GM19468 (cell line): Measurements from ENCODE around the gene EXOSC7.
"Not testable (repeated sequence)": the region's sequence is repeated elsewhere in the genome, so short reads cannot be mapped to it uniquely, and the experiment has no call there.

Experiments used
- ATAC-seq: cut with Tn5 transposase; IDR thresholded peaks from one replicate; pipeline ENCODE4 v1.9.1; 2021; ENCODE audit warnings: mild to moderate bottlenecking, moderate library complexity, moderate number of reproducible peaks; ENCODE audit not compliant: unreplicated experiment; ENCODE audit errors: extremely low read depth

The EXOSC7 gene

GRCh38 chr3:45049807-45050206, 73.8 kb downstream of the EXOSC7 start:
- ATAC-seq: no peak

DNA sequence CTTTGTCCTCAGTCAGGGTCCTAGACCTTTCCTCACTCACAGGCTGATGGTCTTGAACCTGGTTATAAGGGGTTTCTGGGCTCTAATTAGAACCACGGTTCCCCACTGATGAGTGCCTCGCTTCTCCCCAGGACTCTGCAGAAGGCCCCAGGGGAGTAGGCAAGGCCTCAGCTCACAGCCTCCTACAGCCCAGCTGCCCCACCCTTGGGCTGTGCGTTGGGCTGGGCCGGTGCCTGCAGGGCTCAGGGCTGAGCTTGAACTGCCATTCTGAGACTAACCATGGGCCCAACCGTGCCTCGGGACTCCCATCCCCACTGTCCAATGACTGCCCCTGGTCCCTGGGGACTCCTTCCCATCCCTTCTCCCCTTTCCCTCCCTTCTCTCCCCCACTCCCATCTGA, 75.6 kb downstream of the EXOSC7 start:
- ATAC-seq: no peak

GRCh38 chr3:45053805-45054195, 77.8 kb downstream of the EXOSC7 start:
- not testable (repeated sequence) for ATAC-seq

- ATAC-seq: no peak
These were observed 78.3 kb downstream of the EXOSC7 start for GRCh38 chr3:45054196-45054857.

- ATAC-seq: no peak
These were observed 79.0 kb downstream of the EXOSC7 start for GRCh38 chr3:45055032-45055410.

DNA sequence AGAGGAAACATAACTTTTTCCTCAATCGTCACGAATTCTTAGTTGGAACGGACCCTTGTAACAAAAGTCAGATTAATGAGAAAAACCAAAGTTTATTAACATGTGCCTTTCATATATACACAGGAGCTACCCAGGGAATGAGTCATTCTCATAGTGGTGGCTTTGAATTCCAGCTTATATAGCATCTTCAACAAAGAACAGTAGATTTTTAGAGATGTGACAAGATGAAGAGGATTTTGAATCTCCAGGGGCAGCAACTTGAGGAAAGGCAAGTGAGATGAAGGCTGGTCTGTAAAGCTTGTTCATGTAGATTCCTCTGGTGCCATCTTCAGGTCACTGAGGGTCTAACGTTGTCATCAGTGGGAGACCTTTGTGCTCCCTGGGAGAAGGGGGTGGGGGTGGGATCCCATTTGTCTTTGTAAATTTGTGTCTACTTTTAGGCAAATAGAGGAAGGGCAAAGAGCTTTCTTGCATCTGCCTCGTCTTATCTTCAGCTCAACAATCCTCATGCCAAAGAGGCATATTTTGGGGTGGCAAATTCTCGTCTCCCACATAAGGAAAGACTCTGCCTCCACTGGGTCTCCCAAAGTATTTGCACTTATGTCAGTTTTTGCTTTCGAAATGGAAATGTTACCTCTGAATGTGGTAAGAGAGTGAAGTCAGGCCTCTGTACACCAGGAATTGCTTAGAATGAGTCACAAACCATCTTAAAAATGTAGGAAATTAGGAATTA, 79.5 kb downstream of the EXOSC7 start:
- ATAC-seq: no peak

- ATAC-seq: no peak
These were observed 80.7 kb downstream of the EXOSC7 start for GRCh38 chr3:45056608-45057301.

DNA sequence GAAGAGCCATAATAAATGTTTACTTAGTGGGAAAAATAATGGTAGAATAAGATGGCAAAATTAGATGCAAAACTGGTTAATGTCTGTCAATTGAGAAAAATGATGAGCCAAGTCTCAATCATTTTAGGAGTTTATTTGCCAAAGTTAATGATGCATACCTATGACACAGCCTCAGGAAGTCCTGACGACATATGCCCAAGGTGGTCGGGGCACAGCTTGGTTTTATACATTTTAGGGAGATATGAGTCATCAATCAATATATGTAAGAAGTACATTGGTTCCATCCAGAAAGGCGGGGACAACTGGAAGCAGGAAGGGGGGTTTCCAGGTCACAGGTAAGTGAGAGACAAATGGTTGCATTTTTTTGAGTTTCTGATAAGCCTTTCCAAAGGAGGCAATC, 81.5 kb downstream of the EXOSC7 start:
- no peak for ATAC-seq

GRCh38 chr3:45059132-45059531, 83.1 kb downstream of the EXOSC7 start:
- ATAC-seq: no peak

DNA sequence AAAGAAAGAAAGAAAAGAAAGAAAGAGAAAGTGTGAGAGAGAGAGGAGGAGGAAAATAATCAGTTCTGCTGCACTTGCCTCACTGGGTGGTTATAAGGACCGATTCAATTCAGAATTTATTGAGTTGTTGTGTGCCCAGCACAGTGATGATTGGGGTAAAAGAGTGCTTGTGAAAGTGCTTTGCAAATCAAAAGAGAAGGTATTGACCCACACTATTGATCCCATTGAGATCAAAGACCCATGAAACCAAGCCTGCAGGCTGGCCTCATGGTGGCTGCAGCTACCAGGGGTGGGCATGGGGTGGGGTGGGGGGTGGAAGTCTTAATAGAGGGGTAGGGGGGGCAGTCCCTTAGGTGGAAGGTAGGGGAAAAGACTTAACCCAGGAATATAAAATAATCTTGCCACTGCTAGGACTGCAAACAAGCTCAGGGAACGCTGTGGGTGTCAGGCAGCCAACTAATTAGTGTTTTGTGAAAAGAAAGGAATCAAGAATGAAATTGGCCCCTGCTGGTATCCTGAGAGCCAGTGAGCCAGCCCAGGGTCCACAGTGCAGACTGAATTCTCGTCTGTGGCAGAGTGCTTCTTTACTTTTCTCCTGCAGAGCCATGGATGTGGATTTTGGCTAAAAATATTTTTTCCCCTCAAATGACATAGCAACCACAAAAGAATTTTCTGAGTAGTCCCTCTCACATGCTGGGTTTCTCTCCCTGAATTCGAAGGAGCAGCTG, 84.3 kb downstream of the EXOSC7 start:
- ATAC-seq: no peak
